ENCODE data around the gene CTAGE15.
"Not testable (repeated sequence)": the region's sequence is repeated elsewhere in the genome, so short reads cannot be mapped to it uniquely, and the experiment has no call there.

Gene CTAGE15

DNA sequence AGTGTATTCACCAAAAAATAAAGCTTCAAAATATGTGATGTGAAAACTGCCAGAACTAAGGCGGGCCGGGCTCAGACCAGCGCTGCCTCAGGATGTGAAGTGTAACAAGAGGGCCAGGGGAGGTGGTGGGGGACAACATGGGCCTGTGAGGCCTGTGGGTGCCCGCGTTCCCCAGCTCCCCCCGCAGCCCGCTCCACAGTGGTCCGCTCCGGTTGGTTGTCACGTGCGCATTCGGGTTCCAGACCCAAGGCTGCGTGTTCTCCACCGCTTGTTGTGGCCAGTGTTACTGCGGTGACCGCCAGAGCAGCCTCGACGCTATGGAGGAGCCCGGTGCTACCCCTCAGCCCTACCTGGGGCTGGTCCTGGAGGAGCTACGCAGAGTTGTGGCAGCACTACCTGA, at the start of gene CTAGE15:
TSS of gene CTAGE15 (plus strand) at position 301 of the 400 bp plus-strand sequence. CDS start at position 318, 17 bp downstream.
- not testable (repeated sequence) for FAIRE-seq

DNA sequence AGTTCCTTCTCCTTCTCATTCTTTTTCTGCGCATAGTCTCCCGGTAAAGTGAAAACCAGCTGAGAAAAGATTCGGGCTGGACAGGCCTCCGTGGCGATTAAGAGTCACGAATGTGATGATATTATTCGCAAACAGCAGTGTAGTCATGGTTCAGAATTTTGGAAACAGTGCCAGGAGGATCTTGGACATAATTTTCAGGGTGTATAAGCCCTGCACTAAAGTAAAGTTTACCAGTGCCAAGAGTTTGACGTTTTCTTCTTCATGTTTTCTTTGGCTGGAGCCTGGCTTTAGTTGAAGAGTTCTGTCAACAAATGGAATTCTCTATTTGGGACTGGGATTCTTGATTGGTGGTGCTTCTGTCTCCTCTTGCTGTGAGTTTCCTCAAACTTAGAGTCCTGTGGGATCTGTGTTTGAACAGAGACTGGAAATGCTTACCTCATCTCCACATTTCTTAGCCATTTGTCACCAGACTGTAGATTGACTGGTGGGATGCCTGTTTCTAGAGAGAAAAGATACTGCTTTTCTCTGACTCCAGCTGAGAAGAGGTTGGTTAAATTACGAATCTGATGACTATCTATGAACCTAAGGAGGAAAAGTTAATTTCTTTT, 49.2 kb upstream of the CTAGE15 start:
- FAIRE-seq: not testable (repeated sequence)

- not testable (repeated sequence) for FAIRE-seq
Observed at GRCh38 chr7:143531169-143531926, 40.3 kb upstream of the CTAGE15 start.

- not testable (repeated sequence) for FAIRE-seq
Observed at GRCh38 chr7:143531932-143532331, 39.7 kb upstream of the CTAGE15 start.

DNA sequence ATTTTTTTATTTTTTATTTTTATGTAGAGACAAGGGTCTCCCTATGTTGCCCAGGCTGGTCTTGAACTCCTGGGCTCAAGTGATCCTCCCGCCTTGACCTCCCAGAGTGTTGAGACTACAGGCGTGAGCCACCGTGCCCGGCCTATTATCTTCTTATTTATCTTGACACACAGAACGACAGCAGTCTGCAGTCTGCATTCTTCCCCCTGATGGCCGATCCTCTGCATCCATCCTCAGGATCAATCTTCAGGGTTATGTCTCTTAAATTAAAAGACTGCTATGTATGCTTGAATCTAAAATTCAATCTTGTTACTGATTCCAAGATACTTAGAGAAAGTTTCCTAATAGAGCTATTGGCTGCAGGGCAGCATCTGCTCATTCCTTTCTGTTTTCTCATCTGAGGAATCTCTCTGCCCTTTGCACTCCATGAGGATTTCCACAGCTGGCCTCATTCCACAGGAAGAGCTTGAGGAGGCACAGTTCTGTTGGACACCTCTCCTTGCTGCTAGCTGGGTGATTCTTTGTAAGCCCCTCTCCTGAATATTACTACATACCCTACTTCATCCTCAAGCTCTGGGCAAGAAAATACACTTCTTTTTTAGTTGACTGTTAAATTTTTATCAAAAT, 38.3 kb upstream of the CTAGE15 start:
- FAIRE-seq: not testable (repeated sequence)

DNA sequence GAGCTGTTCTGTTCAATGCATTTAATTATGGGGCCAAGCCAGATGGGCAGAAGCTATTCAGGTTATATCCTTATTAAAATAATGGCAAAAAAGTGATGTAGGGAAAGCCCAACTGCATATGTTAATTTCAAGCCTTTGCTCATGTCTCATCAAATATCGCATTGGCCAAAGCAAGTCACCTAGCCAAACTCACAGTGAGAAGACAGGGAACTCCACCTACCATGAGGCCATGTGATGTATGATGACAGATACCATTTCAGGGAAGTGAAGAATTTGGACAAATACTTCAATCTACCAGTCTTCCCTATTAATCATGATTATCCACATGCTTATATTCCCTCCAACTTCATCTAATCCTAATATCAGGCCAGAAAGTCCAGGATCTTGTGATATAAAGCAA, 35.2 kb upstream of the CTAGE15 start:
- FAIRE-seq: not testable (repeated sequence)

- FAIRE-seq: not testable (repeated sequence)
Observed at GRCh38 chr7:143543288-143544038, 28.1 kb upstream of the CTAGE15 start.

- not testable (repeated sequence) for FAIRE-seq
Observed at GRCh38 chr7:143555968-143556367, 15.6 kb upstream of the CTAGE15 start.

GRCh38 chr7:143563306-143563705, 8.3 kb upstream of the CTAGE15 start:
- FAIRE-seq: peak; percentile 86

DNA sequence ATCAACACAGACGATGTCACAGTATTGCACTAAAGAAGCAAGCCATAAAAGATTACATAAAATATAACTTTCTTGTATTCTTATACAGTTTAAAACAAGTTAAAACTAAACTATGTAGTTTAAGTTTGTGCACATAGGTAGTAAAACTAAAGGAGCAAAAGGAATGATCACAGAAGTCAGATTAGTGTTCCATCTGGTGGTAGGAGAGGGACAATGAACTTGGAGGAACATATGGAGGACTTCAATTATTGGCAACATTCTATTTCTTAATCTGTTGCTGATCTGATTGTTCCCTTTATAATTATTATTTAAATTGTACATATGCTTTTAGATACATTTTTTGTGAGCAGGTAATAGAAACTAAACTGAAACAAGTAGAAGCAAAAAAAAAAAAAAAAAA, 5.6 kb upstream of the CTAGE15 start:
- FAIRE-seq: not testable (repeated sequence)

DNA sequence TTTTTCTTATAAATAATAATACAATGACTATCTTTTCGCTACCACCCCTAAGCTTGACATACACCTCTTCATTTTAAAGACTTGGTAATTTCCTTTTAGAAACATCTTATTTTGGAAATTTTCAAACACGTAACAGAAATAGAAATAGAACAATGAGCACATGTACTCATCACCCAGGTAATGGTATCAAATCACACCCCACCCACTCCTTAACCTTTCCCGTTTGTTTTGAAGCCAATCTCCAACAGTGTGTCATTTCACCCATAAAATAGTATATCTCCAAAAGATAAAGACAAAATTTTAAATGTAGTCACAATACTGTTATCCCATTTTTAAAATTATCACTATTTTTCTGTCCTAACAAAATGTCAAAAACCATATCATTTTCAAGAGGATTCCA, 16.6 kb downstream of the CTAGE15 start:
- not testable (repeated sequence) for FAIRE-seq

- FAIRE-seq: not testable (repeated sequence)
Observed at GRCh38 chr7:143589897-143590296, 18.3 kb downstream of the CTAGE15 start.

GRCh38 chr7:143598086-143598485, 26.5 kb downstream of the CTAGE15 start:
- not testable (repeated sequence) for FAIRE-seq

- not testable (repeated sequence) for FAIRE-seq
Observed at GRCh38 chr7:143603549-143603948, 31.9 kb downstream of the CTAGE15 start.

DNA sequence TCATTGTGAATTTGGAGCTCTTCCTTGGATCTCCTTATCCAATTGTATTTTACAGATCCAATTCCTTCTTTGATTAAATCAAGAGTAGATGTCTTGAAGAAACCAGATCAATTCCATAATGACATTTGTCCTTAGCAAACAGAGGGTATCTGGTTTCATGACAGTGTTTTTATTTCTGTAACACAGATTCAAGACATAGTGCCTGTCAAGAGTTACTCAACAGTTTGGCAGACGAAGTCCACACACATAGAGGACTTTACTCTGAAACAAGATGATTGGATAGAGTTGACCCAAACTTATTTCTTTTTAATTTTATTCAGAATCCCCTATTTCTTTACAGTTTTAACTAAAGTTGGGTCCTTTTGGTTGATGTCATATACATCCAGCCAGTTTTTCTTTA, 34.5 kb downstream of the CTAGE15 start:
- FAIRE-seq: peak; percentile 27

- peak; percentile 88 for FAIRE-seq
Observed at GRCh38 chr7:143615545-143615944, 43.9 kb downstream of the CTAGE15 start.

DNA sequence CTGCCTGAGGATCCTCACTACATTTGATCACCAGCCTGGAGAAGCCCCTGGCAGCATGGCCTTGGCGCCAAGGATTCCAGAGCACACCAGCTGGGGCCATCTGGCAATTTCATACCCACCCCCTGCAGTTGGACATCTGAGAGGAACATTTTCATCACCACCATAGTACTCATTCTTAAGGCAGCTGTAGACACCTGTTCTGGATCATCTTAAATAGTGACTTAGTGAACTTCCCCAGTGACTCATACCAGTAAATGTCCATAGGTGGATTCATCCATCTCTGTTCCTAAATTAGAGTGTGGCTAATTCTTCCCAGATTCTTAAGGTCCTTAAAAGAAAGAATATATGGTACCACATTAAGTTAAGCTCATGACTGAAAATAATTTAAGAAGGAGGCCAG, 45.6 kb downstream of the CTAGE15 start:
- not testable (repeated sequence) for FAIRE-seq

GRCh38 chr7:143620058-143620457, 48.5 kb downstream of the CTAGE15 start:
- FAIRE-seq: not testable (repeated sequence)

DNA sequence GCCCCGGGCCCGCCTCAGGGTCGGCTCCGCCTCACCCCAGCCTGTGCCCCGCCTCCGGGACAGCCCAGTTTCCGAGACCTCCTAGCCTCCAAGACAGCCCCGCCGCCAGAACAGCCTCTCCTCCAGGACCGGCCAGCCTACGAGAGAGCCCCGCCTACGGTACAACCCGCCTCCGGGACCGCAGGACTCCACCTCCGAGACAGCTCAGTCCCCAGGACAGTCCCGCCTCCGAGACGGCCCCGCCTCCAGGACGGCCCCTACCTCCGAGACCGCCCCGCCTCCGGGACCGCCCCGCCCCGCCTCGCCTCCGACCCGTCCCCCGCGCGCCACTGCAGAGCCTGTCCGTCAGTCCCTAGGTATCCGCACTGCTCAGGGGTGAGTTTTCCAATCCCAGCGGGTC, 49.0 kb downstream of the CTAGE15 start, which contains the start of gene TCAF2:
TSS of gene TCAF2 (plus strand) at position 329 of the 400 bp plus-strand sequence.
- FAIRE-seq: peak; percentile 80

DNA sequence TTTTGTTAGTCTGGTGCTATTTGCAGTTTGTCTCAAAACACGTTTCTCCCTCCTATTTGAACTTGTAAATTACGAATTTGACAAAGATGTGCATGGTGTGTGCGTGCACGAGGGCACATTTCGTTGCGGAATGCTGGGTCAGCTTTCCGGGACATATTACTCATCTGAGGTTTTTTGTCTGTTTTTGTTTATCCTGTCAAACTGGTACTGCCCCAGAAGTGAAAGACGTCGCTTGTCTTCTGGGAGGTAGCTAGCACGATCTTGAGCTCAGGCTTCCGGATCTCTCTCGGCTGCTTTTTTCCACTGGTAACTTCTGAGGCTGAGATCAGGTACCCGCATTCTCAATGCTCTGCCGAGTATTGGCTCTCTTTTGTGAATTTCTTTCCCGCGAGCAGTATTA, 49.6 kb downstream of the CTAGE15 start:
- FAIRE-seq: not testable (repeated sequence)

DNA sequence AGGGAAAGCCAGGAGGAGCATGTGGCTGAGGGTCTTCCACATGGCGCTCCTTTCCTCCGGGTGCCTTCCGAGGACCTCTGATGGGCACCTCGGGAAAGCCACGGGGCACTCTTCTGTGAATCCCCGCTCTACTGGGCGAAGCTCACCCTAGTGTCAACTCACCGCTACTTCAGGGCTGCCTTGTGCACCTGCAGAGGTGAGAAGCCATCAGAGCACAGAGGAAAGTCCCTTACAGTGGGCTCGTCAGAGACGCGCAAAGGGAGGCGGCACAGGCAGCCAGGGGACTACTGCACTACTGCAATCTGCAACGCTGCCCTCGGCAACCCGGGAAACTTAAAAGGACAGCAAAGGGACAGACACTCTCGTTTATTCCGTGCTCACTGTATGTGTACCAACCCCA, 50.5 kb downstream of the CTAGE15 start:
- not testable (repeated sequence) for FAIRE-seq
